C1 segment of cervical spinal cord (tissue), 14 donors: ENCODE measurements around the gene CA14.
"Not testable (repeated sequence)": the region's sequence is repeated elsewhere in the genome, so short reads cannot be mapped to it uniquely, and the experiment has no call there.

Experiments
- DNase-seq, 14 donors: peaks; one replicate each; lab custom pipeline; 2025; lab: John Stamatoyannopoulos, UW

The CA14 gene

GRCh38 chr1:150257624-150258585, at the start of gene CA14:
Gene CA14, plus strand, starts transcription at chr1:150257774. Its CDS starts 355 bp downstream, at chr1:150258129.
- DNase-seq: peak in 12 of 14 donors; percentile 33 to 71 (median 49)

DNA sequence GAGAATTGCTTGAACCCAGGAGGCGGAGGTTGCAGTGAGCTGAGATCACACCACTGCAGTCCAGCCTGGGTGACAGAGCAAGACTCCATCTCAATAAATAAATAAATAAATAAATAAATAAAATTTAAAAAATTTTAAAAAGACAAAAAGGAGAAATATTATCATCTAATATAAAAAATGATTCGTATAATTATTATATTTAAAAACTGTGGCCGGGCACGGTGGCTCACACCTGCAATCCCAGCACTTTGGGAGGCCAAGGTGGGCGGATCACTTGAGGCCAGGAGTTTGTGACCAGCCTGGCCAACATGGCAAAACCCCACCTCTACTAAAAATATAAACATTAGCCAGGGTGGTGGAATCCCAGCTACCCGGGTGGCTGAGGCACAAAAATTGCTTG, 49.1 kb upstream of the CA14 start:
- DNase-seq: not testable (repeated sequence)

- DNase-seq: peak in 1 of 14 donors; percentile 84
These were observed 47.5 kb upstream of the CA14 start for GRCh38 chr1:150210091-150210490.

DNA sequence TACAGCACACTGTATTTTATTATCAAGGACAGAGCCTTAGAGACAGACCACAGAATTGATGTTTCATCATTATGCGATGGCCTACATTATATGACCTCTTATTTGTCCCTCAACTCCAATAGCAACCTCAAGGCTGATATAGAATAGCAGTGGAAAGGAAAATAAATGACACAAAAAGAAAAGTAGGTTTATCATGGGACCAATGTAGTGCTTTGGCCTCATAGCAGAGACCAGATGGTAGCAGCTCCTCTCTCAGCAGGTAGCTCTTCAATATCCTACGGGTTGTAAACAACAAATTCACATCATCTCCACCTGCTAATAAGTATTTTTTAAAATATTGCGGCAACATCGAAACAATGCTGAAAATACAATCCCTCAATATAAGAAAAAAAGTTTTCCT, 46.9 kb upstream of the CA14 start:
- DNase-seq: peak in 2 of 14 donors; percentile 5 to 89

DNA sequence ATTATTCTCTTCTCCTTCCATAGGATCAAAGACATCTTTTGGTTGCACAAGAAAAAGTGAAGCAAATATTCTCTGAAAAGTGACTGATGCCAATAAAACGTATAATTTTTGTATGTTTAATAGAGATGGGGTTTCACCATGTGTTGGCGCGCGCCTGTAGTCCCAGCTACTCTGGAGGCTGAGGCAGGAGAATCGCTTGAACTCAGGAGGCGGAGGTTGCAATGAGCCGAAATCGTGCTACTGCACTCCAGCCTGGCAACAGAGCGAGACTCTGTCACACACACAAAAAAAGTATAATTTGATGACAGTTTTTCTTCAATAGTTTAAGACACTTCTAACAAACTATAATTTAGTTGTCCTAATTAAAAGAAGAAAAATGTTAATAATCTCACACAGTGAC, 45.5 kb upstream of the CA14 start:
- DNase-seq: no peak

DNA sequence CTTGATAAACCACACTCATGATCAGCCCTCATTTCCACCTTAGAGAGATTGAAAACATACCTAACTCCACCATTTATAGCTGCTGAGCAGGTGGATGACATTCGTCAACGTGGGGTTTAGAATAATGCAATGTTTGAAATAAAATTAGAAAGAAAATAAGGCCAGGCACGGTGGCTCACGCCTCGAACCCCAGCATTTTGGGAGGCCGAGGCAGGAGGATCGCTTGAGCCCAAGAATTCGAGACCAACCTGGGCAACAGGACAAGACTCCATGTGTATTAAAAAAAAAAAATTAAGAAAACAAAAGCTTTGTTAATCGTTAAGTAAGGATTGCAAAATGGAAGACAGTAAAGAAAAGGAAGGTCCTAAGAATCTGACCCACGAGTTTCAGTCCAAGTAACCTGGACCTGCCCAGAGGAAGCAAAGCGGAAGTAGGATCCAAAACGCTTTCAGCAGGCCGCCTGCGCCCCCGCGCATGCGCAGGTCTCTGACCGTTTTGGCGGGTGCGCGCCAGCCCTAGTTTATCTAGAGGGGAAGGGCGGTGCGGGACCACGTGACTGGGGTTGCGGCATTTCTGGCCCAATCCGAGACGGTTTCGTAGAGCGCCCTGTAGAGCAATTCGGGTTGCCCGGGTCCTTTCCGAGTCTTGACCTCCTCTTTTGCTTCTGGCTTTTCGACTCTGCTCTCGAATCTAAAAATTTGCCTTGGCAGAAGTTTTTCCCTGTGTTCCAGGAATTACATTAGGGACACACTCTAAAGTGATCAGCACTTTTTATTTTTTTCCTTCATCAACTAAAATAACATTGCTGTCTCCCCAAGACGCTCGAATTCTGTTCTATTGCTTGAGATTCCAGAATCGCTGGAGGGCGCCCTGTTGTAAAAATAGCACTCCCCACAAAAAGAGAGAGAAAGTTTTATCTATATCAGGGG, 44.1 kb upstream of the CA14 start:
- peak; percentile 61 to 95 (median 91) for DNase-seq

DNA sequence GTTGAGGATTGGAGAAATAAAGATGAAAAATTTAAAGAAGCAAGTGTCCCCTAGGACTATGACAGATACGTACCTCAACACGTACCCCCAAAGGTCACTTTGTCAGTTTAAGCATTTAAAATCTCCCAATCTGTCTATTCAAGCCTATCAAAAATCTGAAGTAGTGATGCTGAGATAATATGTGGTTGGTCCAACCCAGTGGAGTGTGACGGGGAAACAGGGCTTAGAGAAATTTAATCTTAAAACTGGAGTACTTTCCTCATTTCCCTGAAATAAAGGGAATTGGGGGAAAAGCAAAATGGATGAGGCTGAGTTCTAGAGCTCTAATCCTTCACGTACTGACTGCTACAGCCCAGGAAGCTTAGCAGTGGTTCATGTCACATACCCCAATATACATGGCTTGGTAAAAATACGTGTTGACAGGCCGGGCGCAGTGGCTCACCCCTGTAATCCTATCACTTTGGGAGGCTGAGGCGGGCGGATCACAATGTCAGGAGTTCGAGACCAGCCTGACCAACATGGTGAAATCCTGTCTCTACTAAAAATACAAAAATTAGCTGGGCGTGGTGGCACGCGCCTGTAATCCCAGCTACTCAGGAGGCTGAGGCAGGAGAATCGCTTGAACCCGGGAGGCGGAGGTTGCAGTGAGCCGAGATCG, 43.3 kb upstream of the CA14 start:
- DNase-seq: not testable (repeated sequence)

- not testable (repeated sequence) for DNase-seq
These were observed 41.7 kb upstream of the CA14 start for GRCh38 chr1:150215855-150216254.

GRCh38 chr1:150221552-150221951, 36.0 kb upstream of the CA14 start:
- DNase-seq: peak in 1 of 14 donors; percentile 16

- DNase-seq: no peak
These were observed 32.6 kb upstream of the CA14 start for GRCh38 chr1:150224983-150225382.

- no peak for DNase-seq
These were observed 32.0 kb upstream of the CA14 start for GRCh38 chr1:150225546-150225945.

- DNase-seq: no peak
These were observed 31.1 kb upstream of the CA14 start for GRCh38 chr1:150226486-150226885.

DNA sequence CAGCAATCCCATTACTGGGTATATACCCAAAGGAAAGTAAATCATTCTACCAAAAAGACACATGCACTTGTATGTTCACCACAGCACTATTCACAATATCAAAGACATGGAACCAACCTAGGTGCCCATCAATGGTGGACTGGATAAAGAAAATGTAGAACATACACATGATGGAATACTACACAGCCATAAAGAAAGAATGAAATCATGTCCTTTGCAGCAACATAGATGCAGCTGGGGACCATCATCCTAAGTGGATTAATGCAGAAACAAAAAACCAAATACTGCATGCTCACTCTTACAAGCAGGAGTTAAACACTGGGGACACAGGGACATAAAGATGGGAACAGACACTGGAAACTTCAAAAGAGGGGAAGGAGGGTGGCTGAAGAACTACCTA, 30.3 kb upstream of the CA14 start:
- no peak for DNase-seq

GRCh38 chr1:150228246-150228645, 29.3 kb upstream of the CA14 start:
- DNase-seq: not testable (repeated sequence)

DNA sequence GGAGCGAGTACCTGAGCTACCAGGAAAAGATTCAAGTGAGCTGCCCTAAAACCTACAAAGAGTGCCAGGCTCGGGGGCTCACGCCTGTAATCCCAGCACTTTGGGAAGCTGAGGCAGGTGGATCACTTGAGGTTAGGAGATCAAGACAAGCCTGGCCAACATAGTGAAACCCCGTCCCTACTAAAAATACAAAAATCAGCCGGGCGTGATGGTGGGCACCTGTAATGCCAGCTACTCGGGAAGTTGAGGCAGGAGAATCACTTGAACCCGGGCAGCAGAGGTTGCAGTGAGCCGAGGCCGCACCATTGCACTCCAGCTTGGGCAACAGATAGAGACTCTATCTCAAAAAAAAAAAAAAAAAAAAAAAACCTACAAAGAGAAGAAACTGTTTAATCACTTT, 24.7 kb upstream of the CA14 start:
- DNase-seq: not testable (repeated sequence)

DNA sequence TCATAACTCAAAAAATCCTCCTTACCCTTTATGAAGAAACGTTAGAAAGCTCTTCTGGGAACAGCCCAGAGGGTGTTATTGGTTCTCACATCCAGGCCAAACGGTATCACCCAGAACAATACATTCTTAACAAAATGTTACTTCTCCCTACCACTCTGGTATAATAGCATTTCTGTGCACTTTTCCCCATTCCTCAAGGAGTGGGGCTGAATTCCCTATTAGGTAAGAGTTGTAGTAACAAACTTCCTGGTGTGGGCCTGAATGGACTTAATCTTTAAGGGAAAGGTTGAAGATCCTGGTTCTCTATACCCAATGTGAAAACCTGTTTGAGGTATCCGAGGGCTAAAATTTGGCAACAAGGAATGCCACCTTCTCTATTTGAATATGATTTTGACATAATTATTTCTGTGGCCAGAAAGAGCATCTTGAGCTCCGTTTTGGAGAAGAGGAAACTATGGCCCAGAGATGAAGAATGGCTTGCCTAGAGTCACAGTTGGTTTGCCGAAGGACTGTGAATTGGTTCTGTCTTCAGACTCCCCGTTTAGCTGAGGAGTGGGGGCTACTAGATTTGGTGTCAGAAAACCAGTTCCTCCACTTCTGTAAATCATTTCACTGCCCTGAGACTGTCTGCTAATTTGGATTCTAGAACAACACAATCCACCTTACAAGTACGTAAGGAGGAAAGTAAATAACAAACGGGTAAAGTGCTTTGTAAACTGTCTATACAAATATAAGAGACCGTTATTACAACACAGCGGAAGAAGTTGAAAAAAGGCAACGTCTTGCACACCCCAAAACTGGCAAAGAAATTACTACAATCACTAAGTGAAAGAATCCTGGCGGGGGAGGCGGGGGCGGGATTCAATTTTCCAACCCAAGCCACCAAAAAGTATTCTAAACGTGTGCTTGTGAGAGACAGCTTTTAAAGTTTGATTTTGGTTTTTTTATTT, 23.9 kb upstream of the CA14 start:
- DNase-seq: peak in 3 of 14 donors; percentile 4 to 45 (median 20)

DNA sequence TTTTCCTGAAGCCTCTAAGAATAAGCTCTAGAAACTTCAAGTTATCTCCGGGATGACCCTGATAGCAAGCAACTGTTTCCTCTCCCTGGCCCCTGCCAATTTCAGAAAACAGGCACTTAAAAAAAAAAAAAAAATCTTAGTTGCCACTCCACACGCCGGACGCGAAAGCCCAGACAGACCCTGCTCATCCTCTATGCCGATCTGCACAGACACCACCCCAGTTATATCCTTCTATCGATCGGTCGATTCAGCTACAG, 23.3 kb upstream of the CA14 start:
- no peak for DNase-seq

DNA sequence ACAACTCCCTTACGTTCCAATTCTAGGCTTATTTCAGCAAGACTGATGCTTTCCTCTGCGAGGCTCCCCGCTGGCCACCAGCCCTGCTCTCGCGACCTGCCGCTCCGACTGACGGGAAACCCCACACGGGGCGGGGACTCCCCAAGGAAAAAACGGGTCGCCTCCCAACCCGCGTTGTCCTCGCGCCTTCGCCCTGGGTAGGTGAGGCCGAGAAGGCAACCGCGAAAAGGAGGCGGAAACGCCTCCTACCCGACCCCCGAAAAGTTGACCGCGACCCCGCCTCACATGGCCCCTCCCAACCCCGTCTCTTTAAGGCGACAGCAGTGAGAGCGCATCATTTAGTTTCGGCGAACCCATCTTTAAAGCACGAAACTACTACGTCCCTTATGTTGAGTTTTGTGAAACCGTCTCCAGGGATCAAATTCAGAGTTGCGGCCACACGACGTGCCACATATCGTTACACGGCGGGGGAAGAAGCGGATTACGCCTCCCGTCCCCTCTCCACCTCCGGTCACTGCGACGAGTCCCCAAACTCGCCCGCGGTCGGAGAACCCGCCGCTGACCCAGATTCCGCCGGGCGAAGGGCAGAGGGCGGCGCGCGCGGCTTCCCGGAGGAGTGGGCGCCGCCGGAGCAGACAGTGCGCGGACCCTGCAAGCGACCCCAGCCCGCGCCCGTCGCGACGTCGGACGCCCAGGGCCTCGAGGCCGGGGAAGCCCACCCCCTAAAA, 22.8 kb upstream of the CA14 start:
- DNase-seq: peak in 13 of 14 donors; percentile 9 to 83 (median 66)

DNA sequence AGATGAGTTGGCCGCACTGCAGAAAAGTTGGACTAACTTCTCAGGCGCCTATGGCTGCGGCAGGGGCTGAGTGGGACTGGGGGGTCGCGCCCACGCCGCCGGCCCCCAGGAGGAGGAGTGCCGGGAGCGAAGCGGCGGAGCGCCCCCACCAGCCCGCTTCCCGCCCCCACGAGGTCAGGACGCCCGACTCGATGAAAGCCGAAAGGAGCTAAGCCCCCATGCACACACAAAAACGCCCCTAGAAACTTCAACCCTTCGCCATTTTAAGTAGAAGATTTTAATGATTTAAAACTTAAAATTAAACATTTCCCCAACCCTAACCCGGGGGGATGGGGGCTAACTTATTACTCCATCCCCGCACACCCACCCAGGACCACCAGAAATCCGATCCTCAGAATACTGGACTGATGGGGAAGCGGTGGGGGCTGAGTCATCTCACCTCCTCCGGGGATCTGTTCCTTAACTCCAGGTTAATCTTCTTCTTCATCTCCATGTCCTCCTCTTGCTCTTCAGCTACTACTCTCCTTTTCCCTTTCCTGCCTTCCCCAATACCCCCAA, 22.2 kb upstream of the CA14 start:
- peak in 3 of 14 donors; percentile 36 to 69 (median 48) for DNase-seq
